IMR-90 (cell line): ENCODE measurements around the gene GTF2F2. TPM values are rescaled to one million over a fixed set of nuclear protein-coding genes. Genes with fewer than 3 reads are reported as not detected.

Experiments
- ATAC-seq: fragments of 200-7000 bp; cut with Tn5 transposase; 2 replicates; pipeline ENCODE4 v1.9.1; 2020; ENCODE audit warnings: low read depth, mild to moderate bottlenecking, moderate library complexity
- BruUV-seq: library from RNA; stranded (reverse); fragments of 400-500 nt; replicated peaks from 2 replicates; lab custom pipeline; 2021; lab: Mats Ljungman, UMichigan
- CTCF ChIA-PET: fragments of 300-600 bp; formaldehyde crosslinking; extraction: SDS; loops from one replicate; lab custom pipeline; 2021; ENCODE audit warnings: antibody characterized with exemption; lab: Yijun Ruan, JAX
- POLR2A ChIA-PET: fragments of 300-600 bp; sonication (Branson Sonifier 250); formaldehyde crosslinking; loops from one replicate; lab custom pipeline; 2022; ENCODE audit warnings: antibody characterized with exemption; ENCODE audit not compliant: unreplicated experiment; lab: Charles Lee
- DNase-seq: peaks from one replicate; pipeline ENCODE4 v3.0.0; 2013
- H2AFZ ChIP-seq: replicated peaks from 2 replicates; pipeline ENCODE3; 2013; ENCODE audit warnings: low read length, mild to moderate bottlenecking; ENCODE audit not compliant: poor library complexity
- H2AK5ac ChIP-seq: 2 replicates; pipeline ENCODE4 v1.6.1; 2013; ENCODE audit warnings: low read depth, low read length, inconsistent platforms
- H2AK9ac ChIP-seq: replicated peaks from 2 replicates; pipeline ENCODE3; 2013; ENCODE audit warnings: mild to moderate bottlenecking, low read depth, low read length, moderate library complexity; ENCODE audit not compliant: poor library complexity
- H2BK120ac ChIP-seq: 2 replicates; pipeline ENCODE4 v1.6.1; 2013; ENCODE audit warnings: low read depth, low read length, inconsistent platforms
- H2BK15ac ChIP-seq: 3 replicates; pipeline ENCODE4 v1.6.1; 2013; ENCODE audit warnings: low read depth, low read length, inconsistent platforms
- H2BK20ac ChIP-seq: 2 replicates; pipeline ENCODE4 v1.6.1; 2013; ENCODE audit warnings: low read depth, mild to moderate bottlenecking, inconsistent platforms, low read length, moderate library complexity
- H2BK5ac ChIP-seq: 2 replicates; pipeline ENCODE4 v1.6.1; 2013; ENCODE audit warnings: mild to moderate bottlenecking, low read depth, low read length, inconsistent platforms; ENCODE audit not compliant: poor library complexity, severe bottlenecking
- H3K14ac ChIP-seq: replicated peaks from 2 replicates; pipeline ENCODE4 v1.6.1; 2013; ENCODE audit warnings: low read depth, low read length, inconsistent platforms
- H3K18ac ChIP-seq: 2 replicates; pipeline ENCODE4 v1.6.1; 2013; ENCODE audit warnings: low read depth, low read length, control low read depth
- H3K23ac ChIP-seq: 2 replicates; pipeline ENCODE4 v1.6.1; 2013; ENCODE audit warnings: low read depth, low read length, inconsistent platforms
- H3K27ac ChIP-seq: 2 replicates; pipeline ENCODE4 v1.5.1; 2013; ENCODE audit warnings: mild to moderate bottlenecking, control low read depth, low read length; ENCODE audit not compliant: insufficient read depth
- H3K27me3 ChIP-seq: 2 replicates; pipeline ENCODE4 v1.6.1; 2013; ENCODE audit warnings: low read length; ENCODE audit not compliant: control insufficient read depth, insufficient read depth
- H3K36me3 ChIP-seq: 2 replicates; pipeline ENCODE4 v1.6.1; 2013; ENCODE audit warnings: low read length, mixed read lengths; ENCODE audit not compliant: control insufficient read depth, insufficient read depth
- H3K4ac ChIP-seq: 2 replicates; pipeline ENCODE4 v1.6.1; 2013; ENCODE audit warnings: low read depth, low read length, inconsistent platforms
- H3K4me1 ChIP-seq: 2 replicates; pipeline ENCODE4 v1.6.1; 2013; ENCODE audit warnings: low read length, mixed read lengths; ENCODE audit not compliant: control insufficient read depth, insufficient read depth
- H3K4me2 ChIP-seq: 2 replicates; pipeline ENCODE4 v1.6.1; 2013; ENCODE audit warnings: low read depth, mild to moderate bottlenecking, control low read depth, low read length, moderate library complexity
- H3K4me3 ChIP-seq: 2 replicates; pipeline ENCODE4 v1.5.1; 2013; ENCODE audit warnings: low read depth, mild to moderate bottlenecking, control low read depth, low read length, moderate library complexity; ENCODE audit not compliant: insufficient read depth
- H3K56ac ChIP-seq: 2 replicates; pipeline ENCODE4 v1.6.1; 2013; ENCODE audit warnings: low read length, inconsistent platforms; ENCODE audit not compliant: insufficient read depth; ENCODE audit errors: extremely low read depth
- H3K79me1 ChIP-seq, 2 experiments: 2 replicates each; pipeline ENCODE4 v1.6.1; 2013; ENCODE audit warnings: low read length in 2 of 2, inconsistent platforms in 1 of 2, low read depth in 1 of 2
- H3K9ac ChIP-seq: 2 replicates; pipeline ENCODE4 v1.6.1; 2013; ENCODE audit warnings: low read depth, low read length, control low read depth
- H3K9me1 ChIP-seq: 2 replicates; pipeline ENCODE4 v1.6.1; 2013; ENCODE audit warnings: low read length, inconsistent platforms; ENCODE audit not compliant: insufficient read depth
- H3K9me3 ChIP-seq: 2 replicates; pipeline ENCODE4 v1.6.1; 2013; ENCODE audit warnings: low read length; ENCODE audit not compliant: control insufficient read depth, insufficient read depth
- H4K20me1 ChIP-seq: 2 replicates; pipeline ENCODE4 v1.6.1; 2013; ENCODE audit warnings: low read length, inconsistent platforms; ENCODE audit not compliant: insufficient read depth
- H4K5ac ChIP-seq: 2 replicates; pipeline ENCODE4 v1.6.1; 2013; ENCODE audit warnings: mild to moderate bottlenecking, low read depth, low read length, control low read depth
- H4K8ac ChIP-seq, 2 experiments: 2 replicates each; pipeline ENCODE4 v1.6.1; 2013; ENCODE audit warnings: low read depth in 2 of 2, low read length in 2 of 2, control low read depth in 1 of 2, inconsistent platforms in 1 of 2
- H4K91ac ChIP-seq: 2 replicates; pipeline ENCODE4 v1.6.1; 2013; ENCODE audit warnings: low read depth, low read length, inconsistent platforms; ENCODE audit not compliant: insufficient read depth
- BHLHE40 ChIP-seq: fragments of 150-350 bp; IDR thresholded peaks from 2 replicates; pipeline ENCODE4 v1.6.1; 2016; ENCODE audit warnings: mild to moderate bottlenecking, low read depth, low read length
- CHD1 ChIP-seq: IDR thresholded peaks from 2 replicates; pipeline ENCODE4 v1.6.1; 2012; ENCODE audit warnings: low read depth, low read length, improper control_type of control experiment
- CTCF ChIP-seq: conservative IDR thresholded peaks from 2 replicates; pipeline ENCODE4 v1.5.1; 2012; ENCODE audit warnings: mild to moderate bottlenecking, low read depth, low read length, improper control_type of control experiment
- FOS ChIP-seq: fragments of 150-350 bp; IDR thresholded peaks from 2 replicates; pipeline ENCODE4 v1.6.1; 2016; ENCODE audit warnings: low read depth, low read length
- MAFK ChIP-seq: IDR thresholded peaks from 2 replicates; pipeline ENCODE4 v1.6.1; 2012; ENCODE audit warnings: low read depth, low read length, improper control_type of control experiment
- MAZ ChIP-seq: IDR thresholded peaks from 2 replicates; pipeline ENCODE4 v1.6.1; 2012; ENCODE audit warnings: low read depth, mild to moderate bottlenecking, low read length, improper control_type of control experiment, moderate library complexity, borderline replicate concordance
- MXI1 ChIP-seq: IDR thresholded peaks from 2 replicates; pipeline ENCODE4 v1.6.1; 2012; ENCODE audit warnings: low read depth, mild to moderate bottlenecking, low read length, moderate library complexity, borderline replicate concordance
- NFE2L2 ChIP-seq: fragments of 150-350 bp; IDR thresholded peaks from 2 replicates; pipeline ENCODE4 v1.6.1; 2016; ENCODE audit warnings: low read depth, mild to moderate bottlenecking, low read length
- RAD21 ChIP-seq: IDR thresholded peaks from 2 replicates; pipeline ENCODE4 v1.6.1; 2012; ENCODE audit warnings: low read length, improper control_type of control experiment
- RFX5 ChIP-seq: IDR thresholded peaks from 2 replicates; pipeline ENCODE4 v1.8.0; 2012; ENCODE audit warnings: low read depth, mild to moderate bottlenecking, low read length, moderate library complexity
- USF2 ChIP-seq: fragments of 150-350 bp; IDR thresholded peaks from 2 replicates; pipeline ENCODE4 v1.6.1; 2017; ENCODE audit warnings: mild to moderate bottlenecking, antibody characterized with exemption, low read length, low read depth
- WGBS, 2 experiments: methylation state at CpG; one replicate each; pipeline versions ENCODE4 v1.1.5 to v1.1.7; 2013; ENCODE audit warnings: missing lambda C conversion rate in 2 of 2; ENCODE audit not compliant: insufficient read length in 1 of 2; ENCODE audit errors: extremely low coverage in 2 of 2; 5-methylcytosine and 5-hydroxymethylcytosine counted together
- dilution Hi-C: fragments of 300-500 bp; cut with HindIII; formaldehyde crosslinking; loops from one replicate; pipeline ENCODE4 v1.14.3; 2018; ENCODE audit warnings: low sequenced_read_pairs; ENCODE audit not compliant: unreplicated experiment
- in situ Hi-C: fragments of 300-500 bp; cut with MboI; formaldehyde crosslinking; loops from 3 replicates; pipeline ENCODE4 v1.14.3; 2019; ENCODE audit warnings: low sequenced_read_pairs, inconsistent platforms, mixed read lengths
- intact Hi-C: fragments of 100-400 bp; cut with micrococcal nuclease; formaldehyde crosslinking; loops from 2 replicates; pipeline ENCODE4 v1.10.0; 2022
- polyA plus RNA-seq, 3 experiments: library from polyadenylated mRNA; depleted of rRNA; stranded (reverse); fragments of >200 nt; gene quantifications; 2 replicates each; pipeline ENCODE4 v1.2.3, GENCODE V29; 2012; ENCODE audit warnings: low replicate concordance in 1 of 3
- total RNA-seq: library from RNA; depleted of rRNA; stranded (reverse); fragments of >200 nt; gene quantifications from 2 replicates; pipeline ENCODE4 v1.2.3, GENCODE V29; 2012

The GTF2F2 gene
- total and polyA plus RNA-seq, 2 of the 4 experiments (the other 2 are of a cell fraction): 16.5 to 21.0 TPM

GRCh38 chr13:45280751-45281634, 160.7 kb downstream of the GTF2F2 start (continued):
- TF ChIP-seq RFX5 (no peak), USF2 (no peak)

GRCh38 chr13:45282994-45283393, 162.7 kb downstream of the GTF2F2 start:
- no TSS peak for BruUV-seq
- no peak overlapping the region for H4K91ac ChIP-seq
- no peak overlapping the region for H3K27ac ChIP-seq
- H3K4me1 ChIP-seq: no peaks in the 10 kb centered on the region
- no peak overlapping the region for H2AFZ ChIP-seq
- intact Hi-C loops: loop anchor here (5.0 kb wide), 2 partner anchors 76 to 296 kb away; partner anchors contain the start of genes GPALPP1 and NUFIP1
- in situ Hi-C loops: no loop called here
- H3K56ac ChIP-seq: no peak overlapping the region
- no peak for TF ChIP-seq BHLHE40
- TF ChIP-seq MAFK: no peak
- no peak for TF ChIP-seq CHD1
- no peak for TF ChIP-seq RAD21
- TF ChIP-seq NFE2L2: no peak
- TF ChIP-seq MAZ: no peak
- no peak for TF ChIP-seq MXI1
- no peak for TF ChIP-seq CTCF
- no peak for TF ChIP-seq FOS
- no peak overlapping the region for H2BK20ac ChIP-seq
- ATAC-seq: no peak
- H3K23ac ChIP-seq: no peak overlapping the region
- no CpG with 5 or more reads among the region's 3 CpGs for WGBS, 2 experiments
- no peak overlapping the region for H4K5ac ChIP-seq
- no peak overlapping the region for H3K18ac ChIP-seq
- H3K4ac ChIP-seq: no peak overlapping the region
- H4K20me1 ChIP-seq: no peaks in the 10 kb centered on the region
- ChIA-PET CTCF (interaction anchor here (1.2 kb wide), 1 partner anchor 237 kb away, joined by 5 read pairs; no protein-coding TSS in a partner anchor), POLR2A (no interaction called here)
- no peak overlapping the region for H4K8ac ChIP-seq
- dilution Hi-C loops: no loop called here
- H2BK15ac ChIP-seq: no peak overlapping the region
- H3K4me2 ChIP-seq: no peak overlapping the region
- no peaks in the 10 kb centered on the region for H3K9me1 ChIP-seq
- no peak overlapping the region for H3K9ac ChIP-seq
- no peak overlapping the region for H3K4me3 ChIP-seq
- H3K14ac ChIP-seq: no peak overlapping the region
- H2AK9ac ChIP-seq: no peak overlapping the region
- H2BK5ac ChIP-seq: no peak overlapping the region
- H2AK5ac ChIP-seq: no peak overlapping the region
- H3K36me3 ChIP-seq: peaks cover 8% of the 10 kb centered on the region
- no peak for DNase-seq
- H3K9me3 ChIP-seq: no peaks in the 10 kb centered on the region
- H3K27me3 ChIP-seq: no peaks in the 10 kb centered on the region
- no peak overlapping the region for H2BK120ac ChIP-seq
- peaks cover 5 to 11% of the 10 kb centered on the region in 2 experiments; a peak in 2 of 4 replicates for H3K79me1 ChIP-seq
